H9 (cell line): ENCODE measurements around the gene CDK5R2. TPM values are rescaled to one million over a fixed set of nuclear protein-coding genes. Genes with fewer than 3 reads are reported as not detected.

Experiments used
- DNase-seq: peaks from one replicate; pipeline ENCODE4 v3.0.0-alpha.2; 2017
- H2AFZ ChIP-seq: one replicate; pipeline ENCODE4 v1.6.1; 2013; ENCODE audit warnings: mild to moderate bottlenecking, low read length, control low read depth, moderate library complexity
- H2AK5ac ChIP-seq: 2 replicates; pipeline ENCODE4 v1.6.1; 2013; ENCODE audit warnings: low read length, control low read depth, mixed read lengths; ENCODE audit not compliant: insufficient read length
- H2BK120ac ChIP-seq: one replicate; pipeline ENCODE4 v1.6.1; 2013; ENCODE audit warnings: low read depth, mild to moderate bottlenecking, low read length, control low read depth, inconsistent platforms; ENCODE audit not compliant: poor library complexity, severe bottlenecking
- H2BK12ac ChIP-seq: 2 replicates; pipeline ENCODE4 v1.6.1; 2013; ENCODE audit warnings: low read length, control low read depth, mixed read lengths, low read depth; ENCODE audit not compliant: insufficient read length
- H2BK15ac ChIP-seq: 2 replicates; pipeline ENCODE4 v1.6.1; 2013; ENCODE audit warnings: low read depth, low read length, control low read depth
- H2BK20ac ChIP-seq: one replicate; pipeline ENCODE4 v1.6.1; 2013; ENCODE audit warnings: low read depth, mild to moderate bottlenecking, low read length, control low read depth, inconsistent platforms; ENCODE audit not compliant: poor library complexity, severe bottlenecking
- H2BK5ac ChIP-seq: 2 replicates; pipeline ENCODE4 v1.6.1; 2013; ENCODE audit warnings: low read length, control low read depth, mixed read lengths; ENCODE audit not compliant: insufficient read length
- H3K14ac ChIP-seq: 2 replicates; pipeline ENCODE4 v1.6.1; 2013; ENCODE audit warnings: low read length, control low read depth; ENCODE audit not compliant: insufficient read depth
- H3K18ac ChIP-seq: 2 replicates; pipeline ENCODE4 v1.6.1; 2013; ENCODE audit warnings: low read depth, mild to moderate bottlenecking, mixed read lengths, low read length, control low read depth; ENCODE audit not compliant: insufficient read length
- H3K23ac ChIP-seq: 2 replicates; pipeline ENCODE4 v1.6.1; 2013; ENCODE audit warnings: low read length, control low read depth, mixed read lengths, low read depth; ENCODE audit not compliant: insufficient read length
- H3K23me2 ChIP-seq: 2 replicates; pipeline ENCODE4 v1.6.1; 2013; ENCODE audit warnings: low read depth, mild to moderate bottlenecking, mixed read lengths, low read length, control low read depth; ENCODE audit not compliant: insufficient read length, poor library complexity, severe bottlenecking
- H3K27ac ChIP-seq: 2 replicates; pipeline ENCODE4 v1.5.1; 2013; ENCODE audit warnings: low read length, control low read depth, mixed read lengths, low read depth; ENCODE audit not compliant: insufficient read length
- H3K27me3 ChIP-seq: 2 replicates; pipeline ENCODE4 v1.6.1; 2013; ENCODE audit warnings: low read length, control low read depth, inconsistent platforms; ENCODE audit not compliant: insufficient read depth
- H3K4ac ChIP-seq: 2 replicates; pipeline ENCODE4 v1.6.1; 2013; ENCODE audit warnings: low read depth, mild to moderate bottlenecking, control low read depth, inconsistent platforms, low read length, moderate library complexity
- H3K4me1 ChIP-seq: 2 replicates; pipeline ENCODE4 v1.6.1; 2013; ENCODE audit warnings: low read length, control low read depth, inconsistent platforms; ENCODE audit not compliant: insufficient read depth
- H3K4me2 ChIP-seq: 2 replicates; pipeline ENCODE4 v1.6.1; 2013; ENCODE audit warnings: low read length, control low read depth, mixed read lengths; ENCODE audit not compliant: insufficient read length, insufficient read depth
- H3K56ac ChIP-seq: 2 replicates; pipeline ENCODE4 v1.6.1; 2013; ENCODE audit warnings: low read depth, mild to moderate bottlenecking, mixed read lengths, low read length, control low read depth; ENCODE audit not compliant: insufficient read length
- H3K79me1 ChIP-seq: 2 replicates; pipeline ENCODE4 v1.6.1; 2013; ENCODE audit warnings: low read depth, mild to moderate bottlenecking, moderate library complexity, low read length, control low read depth, inconsistent platforms; ENCODE audit not compliant: insufficient read depth, poor library complexity, severe bottlenecking
- H3K79me2 ChIP-seq: 2 replicates; pipeline ENCODE4 v1.6.1; 2013; ENCODE audit warnings: low read length, control low read depth, inconsistent platforms; ENCODE audit not compliant: insufficient read depth
- H3K9ac ChIP-seq: 2 replicates; pipeline ENCODE4 v1.6.1; 2013; ENCODE audit warnings: low read length, control low read depth, mixed read lengths; ENCODE audit not compliant: insufficient read length; ENCODE audit errors: extremely low read depth
- H3K9me3 ChIP-seq: one replicate; pipeline ENCODE4 v1.6.1; 2013; ENCODE audit warnings: low read depth, low read length, inconsistent platforms; ENCODE audit not compliant: control insufficient read depth
- H3T11ph ChIP-seq: one replicate; pipeline ENCODE4 v1.6.1; 2013; ENCODE audit warnings: mild to moderate bottlenecking, low read length, control low read depth, inconsistent platforms
- H4K20me1 ChIP-seq: one replicate; pipeline ENCODE4 v1.6.1; 2013; ENCODE audit not compliant: control insufficient read depth, insufficient read length, insufficient read depth
- H4K5ac ChIP-seq: 2 replicates; pipeline ENCODE4 v1.6.1; 2013; ENCODE audit warnings: low read depth, mild to moderate bottlenecking, mixed read lengths, low read length, control low read depth; ENCODE audit not compliant: insufficient read length
- H4K8ac ChIP-seq: replicated peaks from 2 replicates; pipeline ENCODE4 v1.6.1; 2013; ENCODE audit warnings: low read length, control low read depth, mixed read lengths, low read depth; ENCODE audit not compliant: insufficient read length
- H4K91ac ChIP-seq: 2 replicates; pipeline ENCODE4 v1.6.1; 2013; ENCODE audit warnings: low read depth, mild to moderate bottlenecking, moderate library complexity, mixed read lengths, low read length, control low read depth; ENCODE audit not compliant: insufficient read length
- H3K27ac Mint-ChIP-seq, 3 experiments: 2 replicates in 2 of 3; 3 replicates in 1 of 3; pipeline ENCODE4 v1.8.0; 2020 to 2021; ENCODE audit warnings: mixed read lengths in 3 of 3, mild to moderate bottlenecking in 1 of 3, moderate library complexity in 1 of 3
- H3K27me3 Mint-ChIP-seq: 2 replicates; pipeline ENCODE4 v1.8.0; 2021; ENCODE audit warnings: low read depth, mild to moderate bottlenecking, moderate library complexity, mixed read lengths
- H3K36me3 Mint-ChIP-seq, 3 experiments: 2 replicates in 2 of 3; 3 replicates in 1 of 3; pipeline ENCODE4 v1.8.0; 2020 to 2021; ENCODE audit warnings: low read depth in 3 of 3, mixed read lengths in 3 of 3; ENCODE audit not compliant: insufficient read depth in 1 of 3
- H3K4me1 Mint-ChIP-seq, 2 experiments: 2 replicates each; pipeline ENCODE4 v1.8.0; 2020; ENCODE audit warnings: mixed read lengths in 2 of 2
- H3K4me3 Mint-ChIP-seq, 2 experiments: 2 replicates in 1 of 2; 3 replicates in 1 of 2; pipeline ENCODE4 v1.8.0; 2020 to 2021; ENCODE audit warnings: mild to moderate bottlenecking in 2 of 2, mixed read lengths in 2 of 2, moderate library complexity in 1 of 2
- H3K9me3 Mint-ChIP-seq, 2 experiments: 2 replicates in 1 of 2; 3 replicates in 1 of 2; pipeline ENCODE4 v1.8.0; 2020; ENCODE audit warnings: mild to moderate bottlenecking in 2 of 2, mixed read lengths in 2 of 2, moderate library complexity in 1 of 2
- WGBS: extraction: QIAGEN DNeasy Blood & Tissue Kit; methylation state at CpG from one replicate; pipeline ENCODE4 v1.1.7; 2013; ENCODE audit warnings: missing lambda C conversion rate, low lambda C conversion rate, mixed read lengths; ENCODE audit not compliant: insufficient read length; ENCODE audit errors: extremely low coverage; 5-methylcytosine and 5-hydroxymethylcytosine counted together
- total RNA-seq: library from RNA; stranded (reverse); gene quantifications from 2 replicates; pipeline ENCODE4 v1.2.1, GENCODE V29; 2021
- TF ChIP-seq, protein P1 (sequence below): fragments of 200-600 bp; sonication (generic); conservative IDR thresholded peaks from 3 replicates; pipeline ENCODE4 v1.8.0; 2021; ENCODE audit warnings: antibody characterized with exemption, mild to moderate bottlenecking

The CDK5R2 gene
- total RNA-seq, 1 experiment from 2014 or later, result 0.26 TPM

DNA sequence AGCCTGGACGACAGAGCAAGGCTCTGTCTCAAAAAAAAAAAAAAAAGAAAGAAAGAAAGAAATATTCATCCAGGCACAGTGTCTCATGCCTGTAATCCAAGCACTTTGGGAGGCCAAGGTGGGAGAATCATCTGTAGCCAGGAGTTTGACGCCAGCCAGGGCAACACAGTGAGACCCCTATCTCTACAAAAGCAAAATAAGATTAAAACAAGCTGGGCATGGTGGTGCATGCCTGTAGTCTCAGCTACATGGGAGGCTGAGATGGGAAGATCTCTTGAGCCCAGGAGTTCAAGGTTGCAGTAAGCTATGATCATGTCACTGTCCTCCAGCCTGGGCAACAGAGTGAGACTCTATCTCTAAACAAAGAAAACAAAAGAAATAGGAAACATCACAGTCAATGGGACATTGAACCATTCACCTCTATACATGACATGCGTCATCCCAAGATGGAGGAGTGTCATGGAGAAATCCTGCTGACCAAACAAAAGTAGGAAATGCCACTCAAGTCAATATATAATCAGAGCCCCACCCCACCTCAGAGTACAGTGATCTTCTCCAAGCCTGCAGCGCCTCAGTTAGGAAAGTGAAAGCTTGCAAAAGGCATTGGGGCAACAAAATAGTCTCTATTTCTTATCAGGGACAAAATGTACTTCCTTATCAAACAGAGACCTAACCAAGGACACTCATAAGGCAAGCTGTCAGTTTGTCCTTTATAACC lies 15.8 kb downstream of the CDK5R2 start:
- Histone ChIP-seq H2BK5ac (no peak overlapping the region), H4K8ac (no peak overlapping the region), H3K56ac (no peak overlapping the region), H2BK120ac (no peak overlapping the region), H2BK15ac (no peak overlapping the region), H3K9ac (no peak overlapping the region), H3K4me1 (no peaks in the 10 kb centered on the region), H4K91ac (no peak overlapping the region), H3K9me3 (no peaks in the 10 kb centered on the region), H3K79me2 (no peaks in the 10 kb centered on the region), H4K5ac (no peak overlapping the region), H3K4ac (no peak overlapping the region), H3K14ac (no peak overlapping the region), H3K23ac (no peak overlapping the region), H3K27me3 (peaks cover 10% of the 10 kb centered on the region), H2AK5ac (no peak overlapping the region), H3T11ph (no peak overlapping the region), H2BK20ac (no peak overlapping the region), H3K79me1 (no peaks in the 10 kb centered on the region), H3K4me2 (no peak overlapping the region), H3K23me2 (no peaks in the 10 kb centered on the region), H3K27ac (no peak overlapping the region), H2BK12ac (no peak overlapping the region), H4K20me1 (no peaks in the 10 kb centered on the region), H3K18ac (no peak overlapping the region), H2AFZ (no peak overlapping the region)
- Mint-ChIP-seq H3K9me3 (no peaks in the 10 kb centered on the region; a peak in 1 of 5 replicates), H3K4me3 (no peak overlapping the region), H3K36me3 (no peaks in the 10 kb centered on the region), H3K27ac (no peak overlapping the region), H3K4me1 (peaks cover 0 to 10% of the 10 kb centered on the region in 2 experiments; a peak in 2 of 4 replicates), H3K27me3 (peaks cover 88% of the 10 kb centered on the region)
- DNase-seq, result no peak
- TF ChIP-seq, protein P1, sequence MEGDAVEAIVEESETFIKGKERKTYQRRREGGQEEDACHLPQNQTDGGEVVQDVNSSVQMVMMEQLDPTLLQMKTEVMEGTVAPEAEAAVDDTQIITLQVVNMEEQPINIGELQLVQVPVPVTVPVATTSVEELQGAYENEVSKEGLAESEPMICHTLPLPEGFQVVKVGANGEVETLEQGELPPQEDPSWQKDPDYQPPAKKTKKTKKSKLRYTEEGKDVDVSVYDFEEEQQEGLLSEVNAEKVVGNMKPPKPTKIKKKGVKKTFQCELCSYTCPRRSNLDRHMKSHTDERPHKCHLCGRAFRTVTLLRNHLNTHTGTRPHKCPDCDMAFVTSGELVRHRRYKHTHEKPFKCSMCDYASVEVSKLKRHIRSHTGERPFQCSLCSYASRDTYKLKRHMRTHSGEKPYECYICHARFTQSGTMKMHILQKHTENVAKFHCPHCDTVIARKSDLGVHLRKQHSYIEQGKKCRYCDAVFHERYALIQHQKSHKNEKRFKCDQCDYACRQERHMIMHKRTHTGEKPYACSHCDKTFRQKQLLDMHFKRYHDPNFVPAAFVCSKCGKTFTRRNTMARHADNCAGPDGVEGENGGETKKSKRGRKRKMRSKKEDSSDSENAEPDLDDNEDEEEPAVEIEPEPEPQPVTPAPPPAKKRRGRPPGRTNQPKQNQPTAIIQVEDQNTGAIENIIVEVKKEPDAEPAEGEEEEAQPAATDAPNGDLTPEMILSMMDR, result no peak
- WGBS, result no CpG with 5 or more reads among the region's 4 CpGs
